C4-2B (cell line): ENCODE results near the gene PGM1.

Source experiments
- H3K27ac ChIP-seq: fragments of 450-650 bp; 2 replicates; pipeline ENCODE4 v1.5.1; 2017
- CTCF ChIP-seq: fragments of 450-650 bp; conservative IDR thresholded peaks from 2 replicates; pipeline ENCODE4 v1.5.1; 2017; ENCODE audit warnings: mild to moderate bottlenecking
- ZFX ChIP-seq: fragments of 450-650 bp; IDR thresholded peaks from 2 replicates; pipeline ENCODE4 v1.6.1; 2017

Gene PGM1

GRCh38 chr1:63651161-63651701, 58.0 kb downstream of the PGM1 start:
- H3K27ac ChIP-seq: no peak overlapping the region
- TF ChIP-seq CTCF (no peak), ZFX (no peak)

GRCh38 chr1:63653976-63654375, 60.8 kb downstream of the PGM1 start:
- TF ChIP-seq ZFX: no peak
- no peak for TF ChIP-seq CTCF
- H3K27ac ChIP-seq: no peak overlapping the region

- TF ChIP-seq CTCF (no peak), ZFX (no peak)
- no peak overlapping the region for H3K27ac ChIP-seq
These were observed 66.2 kb downstream of the PGM1 start for GRCh38 chr1:63659448-63659847.

GRCh38 chr1:63662056-63662836, 69.0 kb downstream of the PGM1 start:
- TF ChIP-seq ZFX: no peak
- TF ChIP-seq CTCF: no peak
- no peak overlapping the region for H3K27ac ChIP-seq

DNA sequence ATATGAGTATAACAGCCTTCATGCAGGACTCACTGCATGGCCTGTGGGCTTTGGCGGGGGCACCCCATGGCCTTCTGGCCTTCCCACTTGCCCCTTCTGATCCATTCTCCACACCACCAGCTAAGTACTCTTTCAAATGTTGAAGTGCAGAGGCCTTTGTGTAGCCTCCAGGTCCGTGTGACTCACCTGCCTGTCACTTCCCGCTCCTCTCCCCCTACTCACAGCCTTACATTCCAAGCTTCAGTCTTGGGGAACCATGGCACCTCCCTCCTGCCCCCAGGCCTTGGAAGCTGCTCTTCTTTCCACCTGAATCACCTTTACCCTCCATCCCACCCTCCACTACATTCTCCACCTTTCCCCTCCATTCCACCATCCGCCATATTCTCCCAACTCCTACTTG, 69.6 kb downstream of the PGM1 start:
- no peak overlapping the region for H3K27ac ChIP-seq
- TF ChIP-seq CTCF (no peak), ZFX (no peak)

DNA sequence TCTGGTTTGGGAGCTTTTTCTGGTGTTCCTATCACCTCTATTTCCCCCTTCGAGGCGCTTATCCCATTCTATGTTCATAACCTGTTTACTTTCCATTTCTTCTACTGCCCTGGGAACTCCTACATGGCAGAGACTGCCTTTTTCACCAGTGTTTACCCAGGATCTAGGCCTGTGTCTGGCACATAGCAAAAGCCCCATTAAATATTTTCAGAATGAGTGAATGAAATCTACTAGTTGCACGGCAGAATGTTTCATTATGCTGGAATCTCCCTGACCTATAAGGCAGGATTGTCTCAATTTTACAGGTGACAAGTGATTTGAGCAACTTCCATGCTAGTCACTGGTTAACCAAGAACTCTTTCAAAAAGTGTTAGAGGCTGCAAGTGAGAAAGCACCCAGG, 70.1 kb downstream of the PGM1 start:
- TF ChIP-seq ZFX: no peak
- no peak for TF ChIP-seq CTCF
- H3K27ac ChIP-seq: no peak overlapping the region

- H3K27ac ChIP-seq: no peak overlapping the region
- TF ChIP-seq ZFX (no peak), CTCF (no peak)
These were observed 70.7 kb downstream of the PGM1 start for GRCh38 chr1:63663873-63664272.
